GM10266 (cell line): ENCODE results near the gene CYP4B1.
"Not testable (repeated sequence)": the region's sequence is repeated elsewhere in the genome, so short reads cannot be mapped to it uniquely, and the experiment has no call there.

Experiments
- DNase-seq: peaks from one replicate; pipeline ENCODE4 v3.0.0; 2012; ENCODE audit errors: extremely low spot score
- TF ChIP-seq, protein P1 (sequence below): IDR thresholded peaks from 2 replicates; pipeline ENCODE4 v1.5.1; 2012; ENCODE audit warnings: mild to moderate bottlenecking, low read depth; ENCODE audit not compliant: control insufficient read depth, insufficient read depth; ENCODE audit errors: missing control alignments

CYP4B1 gene

DNA sequence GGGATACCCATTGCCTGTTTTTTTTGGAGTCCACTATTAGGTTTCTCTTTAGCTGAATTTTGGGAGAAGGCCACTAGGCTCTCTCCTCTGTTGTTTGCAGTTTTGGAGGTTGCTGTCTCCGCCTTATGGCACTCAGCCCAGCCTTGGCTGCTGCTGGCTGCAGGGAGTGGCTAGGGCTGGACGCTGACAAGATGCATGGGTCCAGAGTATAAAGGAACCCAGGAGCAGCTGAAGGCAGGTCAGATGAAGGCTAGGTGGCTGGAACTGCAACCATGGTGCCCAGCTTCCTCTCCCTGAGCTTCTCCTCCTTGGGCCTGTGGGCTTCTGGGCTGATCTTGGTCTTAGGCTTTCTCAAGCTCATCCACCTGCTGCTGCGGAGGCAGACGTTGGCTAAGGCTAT, at the start of gene CYP4B1:
Gene CYP4B1 (plus strand): TSS at position 237 of the 400 bp plus-strand sequence. CDS start 36 bp downstream, at position 273.
- DNase-seq, result no peak
- TF ChIP-seq, protein P1, sequence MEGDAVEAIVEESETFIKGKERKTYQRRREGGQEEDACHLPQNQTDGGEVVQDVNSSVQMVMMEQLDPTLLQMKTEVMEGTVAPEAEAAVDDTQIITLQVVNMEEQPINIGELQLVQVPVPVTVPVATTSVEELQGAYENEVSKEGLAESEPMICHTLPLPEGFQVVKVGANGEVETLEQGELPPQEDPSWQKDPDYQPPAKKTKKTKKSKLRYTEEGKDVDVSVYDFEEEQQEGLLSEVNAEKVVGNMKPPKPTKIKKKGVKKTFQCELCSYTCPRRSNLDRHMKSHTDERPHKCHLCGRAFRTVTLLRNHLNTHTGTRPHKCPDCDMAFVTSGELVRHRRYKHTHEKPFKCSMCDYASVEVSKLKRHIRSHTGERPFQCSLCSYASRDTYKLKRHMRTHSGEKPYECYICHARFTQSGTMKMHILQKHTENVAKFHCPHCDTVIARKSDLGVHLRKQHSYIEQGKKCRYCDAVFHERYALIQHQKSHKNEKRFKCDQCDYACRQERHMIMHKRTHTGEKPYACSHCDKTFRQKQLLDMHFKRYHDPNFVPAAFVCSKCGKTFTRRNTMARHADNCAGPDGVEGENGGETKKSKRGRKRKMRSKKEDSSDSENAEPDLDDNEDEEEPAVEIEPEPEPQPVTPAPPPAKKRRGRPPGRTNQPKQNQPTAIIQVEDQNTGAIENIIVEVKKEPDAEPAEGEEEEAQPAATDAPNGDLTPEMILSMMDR, result no peak

DNA sequence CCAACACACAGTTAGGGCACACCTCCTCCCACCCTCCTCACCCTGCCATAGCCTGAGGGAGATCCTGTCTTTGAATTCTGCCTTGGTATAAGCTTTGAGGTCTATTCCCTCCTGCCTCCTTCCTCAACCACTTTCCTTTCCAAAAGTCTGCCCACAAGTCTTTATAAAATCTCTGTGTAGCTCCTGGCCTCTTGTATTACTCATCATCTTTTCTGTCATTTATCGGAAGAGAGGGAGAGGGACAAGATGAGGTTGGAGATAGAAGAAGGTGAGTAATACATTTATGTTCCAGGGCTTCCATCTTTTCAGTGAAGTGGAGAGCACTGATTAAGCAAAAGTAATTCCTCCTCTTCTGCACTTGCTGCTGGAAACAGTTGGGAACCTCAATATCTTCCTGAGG, 49.4 kb upstream of the CYP4B1 start:
- TF ChIP-seq, protein P1, result no peak
- DNase-seq, result no peak

DNA sequence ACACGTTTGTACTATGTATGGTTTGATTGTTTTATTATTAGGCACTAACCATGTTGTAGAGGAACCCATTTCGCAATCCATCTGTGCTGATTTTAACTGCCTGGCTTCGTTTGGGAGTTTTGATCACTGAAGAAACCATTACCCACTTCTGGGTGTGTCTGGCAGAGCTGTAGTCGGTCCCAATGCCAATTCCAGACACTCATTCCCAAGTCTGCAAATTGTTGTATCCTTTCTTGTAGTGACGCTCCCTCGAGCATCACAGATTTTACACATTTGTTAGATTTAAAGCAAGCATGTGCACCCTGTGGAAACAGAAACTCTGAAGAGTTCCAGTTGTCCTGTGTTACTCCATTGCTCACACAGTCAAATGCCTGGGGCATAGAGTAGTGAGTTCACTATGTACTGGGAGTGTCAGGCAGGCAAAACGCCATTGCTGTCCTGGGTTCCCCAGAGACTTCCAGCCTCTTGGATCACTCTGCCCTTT, 48.9 kb upstream of the CYP4B1 start:
- TF ChIP-seq, protein P1, result no peak
- DNase-seq, result no peak

DNA sequence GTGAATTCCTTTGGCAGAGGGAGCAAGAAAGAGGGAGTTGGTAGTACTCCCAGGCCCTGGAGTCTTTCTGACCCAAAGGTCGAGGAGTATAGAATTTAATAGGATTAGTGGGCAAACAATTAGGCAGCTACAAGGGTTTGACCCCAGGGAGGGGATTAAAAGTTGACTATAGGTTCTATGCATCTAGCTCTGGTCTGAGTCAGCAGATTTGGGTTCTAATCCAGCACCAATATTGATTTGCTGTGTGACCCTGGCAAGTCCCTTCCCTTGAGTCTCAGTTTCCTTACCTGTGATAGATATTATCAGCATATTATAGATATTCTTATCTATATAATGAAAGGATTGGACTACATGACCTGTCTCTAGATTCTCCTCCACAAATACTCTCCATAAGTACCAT, 44.9 kb upstream of the CYP4B1 start:
- no peak for DNase-seq
- TF ChIP-seq, protein P1, result no peak

DNA sequence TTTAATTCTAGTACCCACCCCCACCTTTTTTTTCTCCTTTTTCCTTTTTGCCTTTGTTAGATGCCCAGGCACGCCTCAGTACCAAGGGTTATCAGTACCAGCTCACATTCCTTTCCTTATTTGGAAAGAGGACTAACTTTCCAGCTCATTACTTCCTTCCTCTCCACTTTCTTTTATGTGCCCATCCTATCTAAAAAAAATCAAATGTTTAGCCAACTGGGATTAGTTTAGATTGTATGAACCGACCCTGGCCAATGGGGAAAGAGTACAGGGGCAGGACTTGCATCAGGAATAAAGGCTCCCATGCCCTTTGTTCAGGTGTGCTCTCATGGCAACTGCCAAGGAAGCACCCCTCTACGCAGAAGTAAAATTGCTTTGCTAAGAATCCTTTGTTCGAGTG, 44.1 kb upstream of the CYP4B1 start:
- not testable (repeated sequence) for DNase-seq

DNA sequence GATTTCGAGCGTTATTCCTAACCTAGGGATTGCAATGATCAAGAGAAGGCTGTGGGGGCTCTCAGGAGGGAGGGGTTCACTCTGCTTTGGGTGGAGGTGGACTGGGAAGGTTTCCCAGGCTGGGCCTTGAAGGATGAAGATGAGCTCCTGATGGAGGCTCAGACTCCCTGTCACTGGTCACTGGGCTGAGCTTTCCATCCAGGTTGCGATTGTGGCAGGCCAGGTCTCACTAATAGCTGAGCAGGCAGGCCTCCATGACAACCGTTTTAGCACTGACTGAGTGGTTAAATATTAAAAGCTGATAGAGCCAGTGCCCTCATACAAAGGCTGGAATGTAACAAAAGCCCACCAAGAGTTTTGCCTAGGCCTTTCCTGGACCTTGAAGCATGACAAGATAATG, 43.7 kb upstream of the CYP4B1 start:
- TF ChIP-seq, protein P1, result no peak
- no peak for DNase-seq

DNA sequence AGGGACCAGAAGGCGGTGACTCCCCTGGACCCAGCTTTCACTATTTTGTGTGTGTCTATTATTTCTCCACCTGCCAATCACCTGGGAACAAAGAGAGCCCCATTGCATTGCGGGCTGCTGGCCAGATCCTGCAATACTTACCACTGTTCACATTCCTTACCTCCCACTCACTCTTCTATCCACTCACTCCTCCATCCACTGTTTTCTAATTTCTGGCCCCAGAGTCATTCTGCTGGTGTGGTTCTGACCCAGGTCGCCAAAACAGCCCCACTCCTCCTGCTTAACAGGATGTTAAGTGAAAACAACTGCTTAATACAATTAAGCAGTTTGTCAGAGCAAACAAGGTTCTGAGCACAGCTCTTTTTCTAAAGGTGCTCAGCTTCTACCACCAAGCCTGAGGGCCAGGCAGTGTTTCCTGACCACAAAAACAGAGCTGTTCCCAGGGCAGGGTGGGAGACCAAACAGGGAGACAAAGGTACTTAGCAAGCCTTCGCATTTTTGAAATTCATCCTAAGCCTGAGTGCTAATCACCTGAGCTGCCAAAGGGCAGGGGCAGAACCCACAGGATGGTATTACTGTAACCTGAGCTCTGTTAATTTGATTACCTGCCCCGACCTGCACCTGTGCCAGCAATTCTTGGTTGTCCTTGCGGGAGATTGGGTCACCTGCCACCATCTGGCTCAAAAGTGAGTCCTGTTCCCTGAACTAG, 41.4 kb upstream of the CYP4B1 start:
- TF ChIP-seq, protein P1, result no peak
- no peak for DNase-seq

DNA sequence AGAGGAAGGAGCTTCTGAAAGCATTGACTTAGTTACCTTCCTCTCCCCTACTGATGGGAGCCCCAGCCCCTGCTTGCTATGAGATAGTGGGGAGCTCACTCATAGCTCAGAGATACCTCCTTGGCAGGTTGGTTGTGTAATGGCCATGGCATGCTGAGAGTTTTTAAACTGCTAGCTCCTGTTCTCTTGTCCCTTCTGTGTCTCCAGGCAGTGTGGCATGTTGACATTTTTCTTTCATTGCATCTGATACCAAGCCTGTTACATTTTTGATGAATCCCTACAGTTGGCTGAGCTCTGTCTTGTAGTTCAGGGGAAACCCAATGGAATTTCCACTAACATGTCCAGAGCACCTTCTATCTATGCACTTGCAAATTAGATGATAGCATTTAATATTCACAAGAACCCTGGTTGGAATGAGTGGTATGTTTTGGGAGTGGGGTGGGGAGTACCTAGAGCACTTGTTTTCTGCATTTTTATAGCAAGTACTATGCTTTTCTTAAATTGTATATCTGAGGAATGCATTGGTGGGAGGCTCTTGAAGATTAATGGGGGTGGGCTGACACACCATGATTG, 40.8 kb upstream of the CYP4B1 start:
- DNase-seq, result no peak
- TF ChIP-seq, protein P1, result no peak
